ENCODE measurements around the gene SEMA4G.
"Not testable (repeated sequence)": the region's sequence is repeated elsewhere in the genome, so short reads cannot be mapped to it uniquely, and the experiment has no call there.

SEMA4G gene

DNA sequence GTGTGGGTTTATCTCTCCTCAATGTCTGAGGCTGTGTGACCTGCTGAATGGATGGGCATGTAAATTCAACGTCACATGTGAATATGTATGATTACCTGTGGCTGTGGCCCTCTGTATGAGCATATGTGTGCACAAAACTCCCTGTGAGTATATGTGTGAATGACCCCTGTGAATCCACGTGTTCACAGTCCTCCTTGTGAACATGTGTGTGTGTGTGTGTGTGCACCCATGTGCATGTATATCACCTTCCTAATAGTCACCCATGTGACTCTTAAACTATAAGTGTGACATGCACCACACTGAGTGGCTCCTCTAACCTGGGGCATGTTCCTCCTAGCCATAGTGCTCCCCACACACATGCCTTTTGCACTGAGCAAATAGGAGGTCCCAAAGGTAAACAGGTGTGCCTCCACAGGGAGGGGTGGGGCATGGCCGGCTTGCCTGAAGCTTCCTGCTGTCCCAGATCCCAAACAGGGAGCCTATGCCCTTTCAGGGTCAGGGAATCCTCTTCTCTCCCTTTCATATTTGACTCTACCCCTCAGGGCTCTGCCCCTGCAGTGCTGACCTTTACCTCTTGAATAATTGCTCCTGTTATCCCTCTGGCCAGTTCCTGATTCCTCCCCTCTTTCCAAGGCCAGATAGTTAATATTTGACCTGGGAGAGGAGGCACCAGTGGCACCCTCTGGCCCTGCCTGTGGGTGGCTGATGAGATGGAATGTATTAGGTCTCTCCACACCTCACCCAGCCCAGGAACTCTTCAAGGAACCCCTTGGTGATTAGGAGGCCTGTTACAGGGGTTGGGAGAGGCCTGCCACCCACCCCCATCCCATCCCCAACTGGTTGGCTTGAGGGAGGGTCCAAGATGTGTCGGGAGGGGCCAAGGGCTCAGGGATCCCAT, 1.9 kb downstream of the SEMA4G start:
- DNase-seq, result no peak

DNA sequence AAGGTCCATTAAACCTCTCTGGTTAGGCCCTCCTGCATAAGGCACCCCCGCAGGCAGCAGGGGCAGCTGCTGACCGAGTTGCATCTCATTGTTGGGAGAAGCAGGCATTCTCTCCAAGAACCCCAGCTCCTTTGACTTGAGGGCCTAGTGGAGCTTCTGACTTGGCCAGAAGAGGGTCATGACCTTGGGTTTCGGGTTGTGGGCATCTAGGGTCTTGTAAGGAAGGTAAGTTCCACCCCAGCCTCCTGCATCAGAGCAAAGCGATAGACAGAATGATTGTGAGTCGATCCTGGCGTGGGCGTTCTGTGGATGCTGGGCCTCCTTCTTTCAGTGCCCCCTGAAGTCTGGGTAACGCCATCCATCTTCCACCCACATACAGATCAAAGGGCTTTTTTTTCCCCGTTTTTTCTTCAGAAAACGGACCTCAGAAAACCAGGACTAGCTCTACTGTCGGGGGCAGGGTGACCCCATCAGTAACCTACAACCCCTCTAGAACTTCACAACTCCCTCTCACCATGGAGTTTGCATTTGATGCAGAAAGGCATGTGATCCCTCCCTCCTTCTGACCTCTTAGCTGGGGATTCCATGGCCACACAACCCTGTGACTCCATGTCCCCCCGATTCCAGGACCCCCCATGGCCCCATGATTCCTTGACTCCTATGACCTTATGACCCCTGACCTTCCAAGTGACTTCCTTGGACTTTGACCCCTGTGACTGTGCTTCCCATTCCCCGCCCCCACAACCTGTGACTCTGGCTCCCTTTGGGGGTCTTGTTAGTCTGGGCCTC, 3.0 kb downstream of the SEMA4G start:
- DNase-seq, result no peak

GRCh38 chr10:100972904-100973535, 3.7 kb downstream of the SEMA4G start:
- DNase-seq, result no peak

GRCh38 chr10:100975397-100975796, 6.1 kb downstream of the SEMA4G start:
- DNase-seq, result not testable (repeated sequence)

GRCh38 chr10:100976906-100977305, 7.6 kb downstream of the SEMA4G start:
- no peak for DNase-seq

DNA sequence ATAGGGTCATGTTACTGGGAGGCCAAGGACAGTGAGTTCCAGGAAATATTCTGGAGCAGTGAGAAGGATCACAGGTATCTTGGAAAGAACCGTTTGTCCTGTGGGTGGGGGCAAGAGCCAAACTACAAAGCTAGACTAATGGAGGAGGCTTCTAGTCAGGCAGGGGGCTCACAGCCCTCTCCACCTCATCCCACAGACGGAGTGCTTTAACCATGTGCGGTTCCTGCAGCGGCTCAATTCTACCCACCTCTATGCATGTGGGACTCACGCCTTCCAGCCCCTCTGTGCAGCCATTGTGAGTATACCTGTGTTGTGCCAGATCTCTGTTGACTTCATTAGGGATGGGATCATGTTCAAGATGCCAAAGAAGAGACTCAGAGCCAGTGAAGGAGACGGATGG, 8.1 kb downstream of the SEMA4G start:
- DNase-seq, result no peak

- DNase-seq, result no peak
Measured at GRCh38 chr10:100978121-100978900, 9.0 kb downstream of the SEMA4G start.

- DNase-seq, result no peak
Measured at GRCh38 chr10:100978901-100979195, 9.5 kb downstream of the SEMA4G start.

DNA sequence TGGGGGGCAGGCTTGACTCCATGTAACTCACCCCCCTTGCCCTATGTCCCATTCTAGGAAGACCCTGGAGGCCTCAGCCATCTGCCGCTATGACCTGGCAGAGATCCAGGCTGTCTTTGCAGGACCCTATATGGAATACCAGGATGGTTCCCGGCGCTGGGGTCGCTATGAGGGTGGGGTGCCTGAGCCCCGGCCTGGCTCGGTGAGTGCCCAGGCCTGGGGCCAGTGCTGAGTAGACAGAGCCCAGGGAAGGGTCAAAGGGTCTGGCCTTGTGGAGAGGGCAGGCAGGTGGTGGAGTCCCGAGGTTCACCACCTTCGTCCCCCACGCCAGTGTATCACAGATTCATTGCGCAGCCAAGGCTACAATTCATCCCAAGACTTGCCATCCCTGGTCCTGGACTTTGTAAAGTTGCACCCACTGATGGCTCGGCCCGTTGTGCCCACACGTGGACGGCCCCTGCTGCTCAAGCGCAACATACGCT, 10.5 kb downstream of the SEMA4G start:
- DNase-seq, result no peak

GRCh38 chr10:100980311-100980710, 11.0 kb downstream of the SEMA4G start:
- DNase-seq, result no peak

DNA sequence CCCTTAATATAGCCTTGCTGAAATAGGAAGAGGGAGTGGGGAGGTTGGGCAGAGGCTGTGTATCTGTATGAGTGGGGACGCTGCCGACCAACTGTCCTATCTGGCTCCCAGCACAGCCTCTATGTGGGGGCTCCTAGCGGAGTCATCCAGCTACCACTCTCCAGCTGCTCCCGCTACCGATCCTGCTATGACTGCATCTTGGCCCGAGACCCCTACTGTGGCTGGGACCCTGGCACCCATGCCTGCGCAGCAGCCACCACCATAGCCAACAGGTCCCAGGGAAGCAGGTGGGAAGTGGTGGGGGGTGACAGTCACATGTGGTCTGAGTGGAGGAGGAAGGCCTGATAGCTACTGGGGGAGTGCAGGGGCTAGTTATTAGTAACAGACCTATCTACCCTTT, 11.4 kb downstream of the SEMA4G start:
- DNase-seq, result no peak

GRCh38 chr10:100981178-100981772, 12.0 kb downstream of the SEMA4G start:
- no peak for DNase-seq

- peak in 2 of 14 donors; percentile 16 to 91 for DNase-seq
Measured at GRCh38 chr10:100982916-100983830, 13.9 kb downstream of the SEMA4G start.

GRCh38 chr10:100983868-100984671, 14.8 kb downstream of the SEMA4G start:
- DNase-seq, result no peak

DNA sequence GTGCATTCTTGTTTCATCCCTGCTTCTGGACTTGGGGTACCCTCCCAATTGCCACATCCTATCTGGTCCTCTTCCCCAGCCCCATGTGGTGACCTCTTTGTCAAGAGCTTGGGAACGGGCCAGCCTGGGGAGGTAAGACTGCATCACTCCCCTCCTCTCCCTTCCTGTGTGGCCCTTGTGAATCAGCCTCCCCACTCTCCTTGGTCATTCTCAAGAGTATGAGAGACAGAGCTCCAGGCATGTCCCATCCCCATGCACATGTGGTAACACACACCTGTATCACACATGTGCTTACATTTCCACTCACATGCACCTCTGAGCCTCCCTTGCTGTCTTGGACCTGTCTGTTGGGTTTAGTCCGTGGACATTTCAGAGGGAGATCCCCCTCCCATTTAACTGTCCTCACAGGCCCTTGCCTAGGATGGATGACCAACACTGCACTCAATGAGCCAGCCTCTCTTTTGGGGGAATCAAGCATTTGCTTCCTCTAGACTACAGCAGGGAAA, 15.4 kb downstream of the SEMA4G start:
- no peak for DNase-seq

GRCh38 chr10:100985336-100985735, 16.0 kb downstream of the SEMA4G start:
- no peak for DNase-seq

DNA sequence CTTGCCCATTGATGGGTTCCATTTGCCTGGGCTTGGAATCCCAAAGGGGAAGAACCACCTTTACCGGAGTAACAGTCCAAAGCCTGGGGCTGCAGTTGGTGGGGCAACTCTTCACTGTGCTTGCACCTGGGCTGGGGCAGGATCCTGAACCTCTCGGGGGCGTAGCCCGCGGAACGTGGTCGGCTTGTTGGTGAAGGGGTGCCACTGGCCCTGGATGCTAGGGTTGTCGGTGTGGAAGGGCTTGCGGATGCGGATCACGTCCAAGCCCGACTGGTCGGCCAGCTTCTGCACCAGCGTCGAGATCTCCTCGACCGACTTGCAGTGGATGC, 17.3 kb downstream of the SEMA4G start:
- DNase-seq, result no peak

DNA sequence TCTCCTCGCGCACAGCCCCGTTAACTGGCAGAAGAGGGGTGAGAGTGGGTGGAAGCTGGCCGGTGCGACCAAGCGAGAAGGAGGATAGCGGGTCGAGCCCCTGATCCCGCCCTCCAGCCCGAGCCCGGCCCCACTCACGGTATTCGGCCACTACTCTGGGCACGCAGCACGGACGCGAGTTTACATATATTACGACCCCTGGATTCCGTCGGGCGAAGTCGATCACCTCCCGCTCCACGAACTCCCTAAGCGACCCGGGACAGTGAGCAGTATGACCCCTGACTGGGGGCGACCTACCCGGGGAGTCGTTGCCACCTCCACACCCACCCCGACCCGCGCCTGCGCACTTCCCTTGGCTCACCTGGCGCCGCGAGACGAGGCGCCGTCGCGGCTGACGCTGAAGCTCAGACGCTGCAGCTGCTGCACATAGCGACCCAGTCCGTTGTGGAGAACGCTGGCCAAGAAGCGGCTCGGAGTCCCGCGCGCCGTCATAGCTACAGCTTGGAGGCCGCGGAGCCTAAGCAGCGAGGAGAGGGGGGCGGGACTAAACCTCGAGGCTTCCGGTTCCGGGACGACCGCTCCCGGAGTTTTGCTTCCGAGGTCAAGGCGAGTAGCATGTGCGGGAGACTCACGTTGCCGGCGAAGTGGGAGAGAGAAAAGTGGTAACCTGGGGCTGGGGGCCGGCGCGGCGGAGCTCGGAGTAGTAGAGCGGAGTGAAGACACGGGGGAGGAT, 17.8 kb downstream of the SEMA4G start, which contains the start of the genes MRPL43 and TWNK:
TSS of gene MRPL43 (minus strand) at position 546 of the 733 bp plus-strand sequence. CDS start at position 492, 54 bp downstream.
TSS of gene TWNK (plus strand) at position 592 of the 733 bp plus-strand sequence. CDS start 668 bp downstream, outside the sequence.
- DNase-seq, result peak; percentile 5 to 85 (median 80)

GRCh38 chr10:100987685-100988049, 18.4 kb downstream of the SEMA4G start:
- no peak for DNase-seq
